SU-DHL-6 (cell line): ENCODE measurements around the gene CDK3.
A peak's percentile ranks its signal among the peaks of the same experiment; 100 is the strongest.

Experiments used
- H2AFZ ChIP-seq: fragments of 200-600 bp; sonication (generic); 2 replicates; pipeline ENCODE4 v1.6.1; 2014; ENCODE audit warnings: low read depth, mild to moderate bottlenecking, moderate library complexity, mixed read lengths, antibody characterized with exemption, low read length; ENCODE audit not compliant: severe bottlenecking
- H3F3A ChIP-seq: fragments of 200-600 bp; shearing (Covaris generic); 2 replicates; pipeline ENCODE4 v1.6.0; 2016; ENCODE audit warnings: antibody characterized with exemption, mild to moderate bottlenecking; ENCODE audit not compliant: insufficient read depth
- H3K27ac ChIP-seq: fragments of 200-600 bp; sonication (generic); 2 replicates; pipeline ENCODE4 v1.5.1; 2016; ENCODE audit warnings: low read depth, mild to moderate bottlenecking, low read length, moderate library complexity, mixed read lengths
- H3K27me3 ChIP-seq: fragments of 200-600 bp; sonication (generic), shearing (Covaris generic); 2 replicates; pipeline ENCODE4 v1.6.0; 2014; ENCODE audit warnings: mild to moderate bottlenecking, low read length
- H3K36me3 ChIP-seq: fragments of 200-600 bp; sonication (generic); 2 replicates; pipeline ENCODE4 v1.6.1; 2014; ENCODE audit warnings: mild to moderate bottlenecking, low read length, mixed read lengths
- H3K4me2 ChIP-seq: fragments of 300-600, 200-600 bp; shearing (Covaris generic), sonication (generic); 2 replicates; pipeline ENCODE4 v1.6.0; 2014; ENCODE audit warnings: low read length, low read depth, mild to moderate bottlenecking; ENCODE audit not compliant: poor library complexity, severe bottlenecking
- H3K4me3 ChIP-seq: fragments of 200-600 bp; sonication (generic); 2 replicates; pipeline ENCODE4 v1.5.1; 2014; ENCODE audit warnings: antibody characterized with exemption, low read length, mild to moderate bottlenecking, mixed read lengths; ENCODE audit not compliant: insufficient read depth, poor library complexity, severe bottlenecking
- H3K79me2 ChIP-seq: fragments of 200-600 bp; sonication (generic); 2 replicates; pipeline ENCODE4 v1.6.1; 2014; ENCODE audit warnings: mild to moderate bottlenecking, low read length, moderate library complexity; ENCODE audit not compliant: insufficient read depth
- H3K9ac ChIP-seq: fragments of 200-600 bp; sonication (generic); 2 replicates; pipeline ENCODE4 v1.7.0; 2014; ENCODE audit warnings: mild to moderate bottlenecking, low read length
- H3K9me2 ChIP-seq: fragments of 200-600 bp; sonication (generic); replicated peaks from 2 replicates; pipeline ENCODE4 v1.6.1; 2014; ENCODE audit warnings: low read length; ENCODE audit not compliant: insufficient read depth
- H3K9me3 ChIP-seq: fragments of 200-600 bp; sonication (generic); 2 replicates; pipeline ENCODE4 v1.6.1; 2014; ENCODE audit warnings: low read length, mixed read lengths; ENCODE audit not compliant: insufficient read depth
- H4K20me1 ChIP-seq: fragments of 200-600 bp; sonication (generic); 2 replicates; pipeline ENCODE4 v1.6.1; 2014; ENCODE audit warnings: low read depth, mild to moderate bottlenecking, antibody characterized with exemption, low read length, moderate library complexity, mixed read lengths
- EZH2phosphoT487 ChIP-seq: fragments of 200-600 bp; sonication (generic), shearing (Covaris generic); conservative IDR thresholded peaks from 2 replicates; pipeline ENCODE4 v1.6.1; 2018; ENCODE audit warnings: mild to moderate bottlenecking, antibody characterized with exemption, low read length, moderate library complexity, mixed read lengths
- TF ChIP-seq, protein P1 (sequence below): fragments of 200-600 bp; sonication (generic); IDR thresholded peaks from one replicate; pipeline ENCODE4 v1.5.1; 2017; ENCODE audit warnings: antibody characterized with exemption, mild to moderate bottlenecking, low read length, moderate library complexity; ENCODE audit not compliant: insufficient read depth, poor library complexity, severe bottlenecking

CDK3 gene

DNA sequence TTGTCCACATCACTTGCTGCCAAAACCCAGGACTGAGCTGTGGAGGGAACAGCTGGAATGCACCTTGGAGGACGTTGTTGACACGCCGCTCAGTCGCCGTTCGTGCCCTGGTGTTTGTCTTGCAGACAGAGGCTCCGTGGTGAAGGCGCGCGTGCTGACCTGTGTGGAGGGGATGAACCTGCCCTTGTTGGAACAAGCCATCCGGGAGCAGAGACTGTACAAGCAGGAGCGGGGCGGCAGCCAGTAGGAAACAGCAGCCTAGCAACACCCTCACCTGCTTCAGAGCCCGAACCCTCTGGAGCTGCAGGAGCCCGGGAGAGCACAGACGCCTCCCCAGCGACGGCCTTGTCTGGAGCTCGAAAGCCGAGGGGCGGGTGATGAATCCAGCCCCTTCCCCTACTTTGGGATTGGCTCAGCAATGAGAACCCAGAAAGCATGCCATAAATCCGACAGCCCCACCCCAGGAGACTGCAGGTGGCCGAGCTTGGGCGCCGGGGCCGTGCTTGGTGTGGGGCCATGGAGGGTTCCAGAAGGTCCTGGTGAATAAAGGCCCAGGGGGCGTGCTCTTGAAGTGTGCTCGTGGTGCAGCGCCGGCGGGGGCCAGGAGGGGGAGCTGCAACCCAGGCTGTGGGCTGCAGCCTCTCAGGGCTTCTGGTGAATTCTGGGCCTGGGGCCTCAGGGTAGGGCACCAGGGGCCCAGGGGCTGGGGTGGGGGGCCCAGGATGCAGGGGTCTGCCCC, 470 bp upstream of the CDK3 start:
- H3K27ac ChIP-seq, result no peak overlapping the region
- H3K9ac ChIP-seq, result no peak overlapping the region
- H3F3A ChIP-seq, result no peaks in the 10 kb centered on the region
- no peaks in the 10 kb centered on the region for H3K9me2 ChIP-seq
- no peaks in the 10 kb centered on the region for H3K27me3 ChIP-seq
- no peak for TF ChIP-seq EZH2phosphoT487
- TF ChIP-seq, protein P1, sequence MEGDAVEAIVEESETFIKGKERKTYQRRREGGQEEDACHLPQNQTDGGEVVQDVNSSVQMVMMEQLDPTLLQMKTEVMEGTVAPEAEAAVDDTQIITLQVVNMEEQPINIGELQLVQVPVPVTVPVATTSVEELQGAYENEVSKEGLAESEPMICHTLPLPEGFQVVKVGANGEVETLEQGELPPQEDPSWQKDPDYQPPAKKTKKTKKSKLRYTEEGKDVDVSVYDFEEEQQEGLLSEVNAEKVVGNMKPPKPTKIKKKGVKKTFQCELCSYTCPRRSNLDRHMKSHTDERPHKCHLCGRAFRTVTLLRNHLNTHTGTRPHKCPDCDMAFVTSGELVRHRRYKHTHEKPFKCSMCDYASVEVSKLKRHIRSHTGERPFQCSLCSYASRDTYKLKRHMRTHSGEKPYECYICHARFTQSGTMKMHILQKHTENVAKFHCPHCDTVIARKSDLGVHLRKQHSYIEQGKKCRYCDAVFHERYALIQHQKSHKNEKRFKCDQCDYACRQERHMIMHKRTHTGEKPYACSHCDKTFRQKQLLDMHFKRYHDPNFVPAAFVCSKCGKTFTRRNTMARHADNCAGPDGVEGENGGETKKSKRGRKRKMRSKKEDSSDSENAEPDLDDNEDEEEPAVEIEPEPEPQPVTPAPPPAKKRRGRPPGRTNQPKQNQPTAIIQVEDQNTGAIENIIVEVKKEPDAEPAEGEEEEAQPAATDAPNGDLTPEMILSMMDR, result peak; percentile 83
- H3K4me2 ChIP-seq, result no peak overlapping the region
- H3K4me3 ChIP-seq, result no peak overlapping the region
- H2AFZ ChIP-seq, result no peak overlapping the region
- no peaks in the 10 kb centered on the region for H3K9me3 ChIP-seq
- H3K36me3 ChIP-seq, result no peaks in the 10 kb centered on the region
- no peaks in the 10 kb centered on the region for H3K79me2 ChIP-seq
- no peaks in the 10 kb centered on the region for H4K20me1 ChIP-seq

DNA sequence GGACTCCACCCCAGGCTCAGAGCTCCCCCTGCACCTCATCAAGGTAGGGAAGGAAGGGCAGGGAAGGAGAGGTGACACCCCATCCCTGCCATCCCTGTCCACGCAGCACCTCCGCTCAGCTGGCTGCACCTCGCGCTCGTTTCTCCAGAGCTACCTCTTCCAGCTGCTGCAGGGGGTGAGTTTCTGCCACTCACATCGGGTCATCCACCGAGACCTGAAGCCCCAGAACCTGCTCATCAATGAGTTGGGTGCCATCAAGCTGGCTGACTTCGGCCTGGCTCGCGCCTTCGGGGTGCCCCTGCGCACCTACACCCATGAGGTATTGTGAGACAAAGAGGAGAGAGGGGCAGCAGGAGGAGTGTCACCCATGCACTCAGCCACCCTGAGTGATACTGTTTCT, 1.4 kb downstream of the CDK3 start:
- no peaks in the 10 kb centered on the region for H3K27me3 ChIP-seq
- no peaks in the 10 kb centered on the region for H4K20me1 ChIP-seq
- H3K9me2 ChIP-seq, result no peaks in the 10 kb centered on the region
- no peak overlapping the region for H3K27ac ChIP-seq
- H3K4me3 ChIP-seq, result no peak overlapping the region
- no peak overlapping the region for H2AFZ ChIP-seq
- TF ChIP-seq, protein P1, result no peak
- TF ChIP-seq EZH2phosphoT487, result no peak
- no peaks in the 10 kb centered on the region for H3F3A ChIP-seq
- no peak overlapping the region for H3K9ac ChIP-seq
- H3K9me3 ChIP-seq, result no peaks in the 10 kb centered on the region
- no peaks in the 10 kb centered on the region for H3K36me3 ChIP-seq
- no peaks in the 10 kb centered on the region for H3K79me2 ChIP-seq
- no peak overlapping the region for H3K4me2 ChIP-seq

DNA sequence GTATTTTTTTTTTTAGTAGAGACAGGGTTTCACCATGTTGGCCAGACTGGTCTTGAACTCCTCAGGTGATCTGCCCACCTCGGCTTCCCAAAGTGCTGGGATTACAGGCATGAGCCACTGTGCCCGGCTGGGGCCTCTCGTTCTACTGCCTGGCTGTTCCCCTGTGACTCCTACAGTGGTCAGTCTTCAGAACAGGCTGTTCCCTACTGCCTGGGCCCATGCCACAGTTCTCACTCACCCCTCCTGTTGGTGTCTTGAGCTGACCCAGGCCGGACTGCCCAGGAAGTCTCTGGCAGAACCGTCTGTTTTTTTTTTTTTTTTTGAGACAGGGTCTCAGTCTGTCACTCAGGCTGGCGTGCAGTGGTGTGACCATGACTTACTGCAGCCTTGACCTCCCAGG, 3.3 kb downstream of the CDK3 start:
- TF ChIP-seq EZH2phosphoT487, result no peak
- TF ChIP-seq, protein P1, result no peak
- Histone ChIP-seq H3K9ac (no peak overlapping the region), H3K4me3 (no peak overlapping the region), H3K9me2 (no peaks in the 10 kb centered on the region), H2AFZ (no peak overlapping the region), H3K36me3 (no peaks in the 10 kb centered on the region), H3K79me2 (no peaks in the 10 kb centered on the region), H4K20me1 (no peaks in the 10 kb centered on the region), H3F3A (no peaks in the 10 kb centered on the region), H3K27me3 (no peaks in the 10 kb centered on the region), H3K27ac (no peak overlapping the region), H3K4me2 (no peak overlapping the region), H3K9me3 (no peaks in the 10 kb centered on the region)
